ENCODE measurements around the gene P3R3URF.

DNA sequence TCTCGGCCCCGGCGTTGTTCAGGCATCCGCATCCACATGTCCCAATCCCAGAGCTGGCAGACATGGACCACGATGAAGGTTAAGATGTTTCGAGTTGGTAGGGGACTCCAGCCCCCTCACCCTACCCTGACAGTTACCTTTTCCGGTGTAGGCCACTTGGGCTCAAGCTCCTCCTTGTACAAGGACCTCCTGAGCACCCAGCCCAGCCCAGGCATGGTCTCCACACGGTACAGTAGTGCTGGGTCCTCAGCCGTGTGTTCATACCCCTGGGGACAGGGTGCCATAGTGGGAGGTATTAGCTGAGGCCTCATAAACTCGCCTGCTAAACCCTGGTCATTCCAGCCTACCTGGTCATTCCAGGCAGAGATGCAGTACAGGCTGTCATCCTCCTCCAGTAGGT, 15.9 kb upstream of the P3R3URF start:
- no peak for TF ChIP-seq EZH2 (IDR thresholded peaks at IDR 0.05)
- no peak for TF ChIP-seq CTCF (IDR thresholded peaks at IDR 0.05 in 2 of 3, conservative IDR thresholded peaks at IDR 0.05 in 1 of 3; ENCODE audit: borderline replicate concordance in 1 of 3, insufficient read depth in 1 of 3, low read depth in 2 of 3, low read length in 2 of 3)
- no peak for TF ChIP-seq EGR1 (IDR thresholded peaks at IDR 0.05; ENCODE audit: low read depth)
- no peak for TF ChIP-seq SRF (IDR thresholded peaks at IDR 0.05; ENCODE audit: low read depth)
- TF ChIP-seq, protein P1, sequence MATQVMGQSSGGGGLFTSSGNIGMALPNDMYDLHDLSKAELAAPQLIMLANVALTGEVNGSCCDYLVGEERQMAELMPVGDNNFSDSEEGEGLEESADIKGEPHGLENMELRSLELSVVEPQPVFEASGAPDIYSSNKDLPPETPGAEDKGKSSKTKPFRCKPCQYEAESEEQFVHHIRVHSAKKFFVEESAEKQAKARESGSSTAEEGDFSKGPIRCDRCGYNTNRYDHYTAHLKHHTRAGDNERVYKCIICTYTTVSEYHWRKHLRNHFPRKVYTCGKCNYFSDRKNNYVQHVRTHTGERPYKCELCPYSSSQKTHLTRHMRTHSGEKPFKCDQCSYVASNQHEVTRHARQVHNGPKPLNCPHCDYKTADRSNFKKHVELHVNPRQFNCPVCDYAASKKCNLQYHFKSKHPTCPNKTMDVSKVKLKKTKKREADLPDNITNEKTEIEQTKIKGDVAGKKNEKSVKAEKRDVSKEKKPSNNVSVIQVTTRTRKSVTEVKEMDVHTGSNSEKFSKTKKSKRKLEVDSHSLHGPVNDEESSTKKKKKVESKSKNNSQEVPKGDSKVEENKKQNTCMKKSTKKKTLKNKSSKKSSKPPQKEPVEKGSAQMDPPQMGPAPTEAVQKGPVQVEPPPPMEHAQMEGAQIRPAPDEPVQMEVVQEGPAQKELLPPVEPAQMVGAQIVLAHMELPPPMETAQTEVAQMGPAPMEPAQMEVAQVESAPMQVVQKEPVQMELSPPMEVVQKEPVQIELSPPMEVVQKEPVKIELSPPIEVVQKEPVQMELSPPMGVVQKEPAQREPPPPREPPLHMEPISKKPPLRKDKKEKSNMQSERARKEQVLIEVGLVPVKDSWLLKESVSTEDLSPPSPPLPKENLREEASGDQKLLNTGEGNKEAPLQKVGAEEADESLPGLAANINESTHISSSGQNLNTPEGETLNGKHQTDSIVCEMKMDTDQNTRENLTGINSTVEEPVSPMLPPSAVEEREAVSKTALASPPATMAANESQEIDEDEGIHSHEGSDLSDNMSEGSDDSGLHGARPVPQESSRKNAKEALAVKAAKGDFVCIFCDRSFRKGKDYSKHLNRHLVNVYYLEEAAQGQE (IDR thresholded peaks at IDR 0.05; ENCODE audit: low read depth) = no peak
- no peak for TF ChIP-seq EZH2phosphoT487 (IDR thresholded peaks at IDR 0.05; ENCODE audit: borderline replicate concordance)
- TF ChIP-seq POLR2A (IDR thresholded peaks at IDR 0.05; ENCODE audit: borderline replicate concordance, extremely low read depth, insufficient read depth, insufficient read length) = no peak
- no peak for TF ChIP-seq CEBPB (IDR thresholded peaks at IDR 0.05; ENCODE audit: low read depth)
- no peak for TF ChIP-seq SIN3A (IDR thresholded peaks at IDR 0.05; ENCODE audit: low read depth)
